GM20431 (cell line): ENCODE results near the gene CBX4.

Experiments used
- in situ Hi-C: fragments of 300-500 bp; cut with MseI, MboI; formaldehyde crosslinking; loops from one replicate; pipeline ENCODE4 v1.15.0; 2020; ENCODE audit warnings: low sequenced_read_pairs; ENCODE audit not compliant: unreplicated experiment

The CBX4 gene

DNA sequence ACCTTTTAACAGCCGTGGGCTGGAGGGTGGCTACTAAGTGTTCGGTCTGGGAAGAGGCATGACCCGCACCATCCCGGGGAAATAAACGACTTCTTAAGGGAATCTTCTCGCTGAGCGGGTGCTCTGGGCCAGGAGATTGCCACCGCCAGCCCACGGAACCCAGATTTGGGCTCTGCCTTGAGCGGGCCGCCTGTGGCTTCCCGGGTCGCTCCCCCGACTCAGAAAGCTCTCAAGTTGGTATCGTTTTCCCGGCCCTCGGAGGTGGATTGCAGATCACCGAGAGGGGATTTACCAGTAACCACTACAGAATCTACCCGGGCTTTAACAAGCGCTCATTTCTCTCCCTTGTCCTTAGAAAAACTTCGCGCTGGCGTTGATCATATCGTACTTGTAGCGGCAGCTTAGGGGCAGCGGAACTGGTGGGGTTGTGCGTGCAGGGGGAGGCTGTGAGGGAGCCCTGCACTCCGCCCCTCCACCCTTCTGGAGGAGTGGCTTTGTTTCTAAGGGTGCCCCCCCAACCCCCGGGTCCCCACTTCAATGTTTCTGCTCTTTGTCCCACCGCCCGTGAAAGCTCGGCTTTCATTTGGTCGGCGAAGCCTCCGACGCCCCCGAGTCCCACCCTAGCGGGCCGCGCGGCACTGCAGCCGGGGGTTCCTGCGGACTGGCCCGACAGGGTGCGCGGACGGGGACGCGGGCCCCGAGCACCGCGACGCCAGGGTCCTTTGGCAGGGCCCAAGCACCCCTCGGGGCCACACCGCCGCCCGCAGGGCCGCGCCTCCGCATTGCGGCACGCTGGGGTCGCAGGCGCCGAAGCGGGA, 3.6 kb upstream of the CBX4 start:
- in situ Hi-C loops, result no loop called here

DNA sequence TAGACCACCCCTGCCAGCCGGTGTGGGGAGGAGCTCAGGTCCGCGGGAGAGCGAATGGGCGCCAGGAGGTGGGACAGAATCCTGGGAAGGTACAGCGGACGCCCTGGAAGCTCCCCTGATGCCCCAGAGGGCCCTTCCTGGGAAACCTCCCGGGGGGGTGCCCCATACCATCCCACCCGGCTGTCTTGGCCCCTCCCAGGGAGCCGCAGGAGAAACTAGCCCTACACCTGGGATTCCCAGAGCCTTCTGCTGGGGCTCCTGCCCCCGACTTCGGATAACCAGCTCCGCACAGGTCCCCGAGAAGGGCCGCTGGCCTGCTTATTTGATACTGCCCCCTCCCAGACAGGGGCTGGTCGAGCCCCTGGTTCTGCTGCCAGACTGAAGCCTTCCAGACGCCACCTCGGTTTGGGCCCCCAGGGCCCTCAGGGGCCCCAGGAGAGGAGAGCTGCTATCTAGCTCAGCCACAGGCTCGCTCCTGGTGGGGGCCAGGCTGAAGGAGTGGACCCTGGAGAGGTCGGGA, 3.0 kb upstream of the CBX4 start:
- in situ Hi-C loops, result no loop called here

DNA sequence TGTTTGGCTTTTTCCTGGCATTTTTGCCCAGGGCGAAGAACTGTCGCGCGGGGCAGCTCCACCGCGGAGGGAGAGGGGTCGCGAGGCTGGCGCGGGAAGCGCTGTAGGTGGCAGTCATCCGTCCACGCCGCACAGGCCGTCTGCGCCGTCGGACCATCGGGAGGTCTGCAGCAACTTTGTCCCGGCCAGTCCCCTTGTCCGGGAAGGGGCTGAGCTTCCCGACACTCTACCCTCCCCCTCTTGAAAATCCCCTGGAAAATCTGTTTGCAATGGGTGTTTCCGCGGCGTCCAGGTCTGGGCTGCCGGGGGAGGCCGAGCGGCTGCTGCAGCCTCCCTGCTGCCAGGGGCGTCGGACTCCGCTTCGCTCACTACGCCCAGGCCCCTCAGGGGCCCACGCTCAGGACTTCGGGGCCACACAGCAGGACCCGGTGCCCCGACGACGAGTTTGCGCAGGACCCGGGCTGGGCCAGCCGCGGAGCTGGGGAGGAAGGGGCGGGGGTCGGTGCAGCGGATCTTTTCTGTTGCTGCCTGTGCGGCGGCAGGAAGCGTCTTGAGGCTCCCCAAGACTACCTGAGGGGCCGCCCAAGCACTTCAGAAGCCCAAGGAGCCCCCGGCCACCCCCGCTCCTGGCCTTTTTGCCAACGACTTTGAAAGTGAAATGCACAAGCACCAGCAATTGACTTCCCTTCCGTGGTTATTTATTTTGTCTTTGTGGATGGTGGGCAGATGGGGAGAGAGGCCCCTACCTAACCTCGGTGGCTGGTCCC, 2.3 kb upstream of the CBX4 start:
- in situ Hi-C loops, result no loop called here

DNA sequence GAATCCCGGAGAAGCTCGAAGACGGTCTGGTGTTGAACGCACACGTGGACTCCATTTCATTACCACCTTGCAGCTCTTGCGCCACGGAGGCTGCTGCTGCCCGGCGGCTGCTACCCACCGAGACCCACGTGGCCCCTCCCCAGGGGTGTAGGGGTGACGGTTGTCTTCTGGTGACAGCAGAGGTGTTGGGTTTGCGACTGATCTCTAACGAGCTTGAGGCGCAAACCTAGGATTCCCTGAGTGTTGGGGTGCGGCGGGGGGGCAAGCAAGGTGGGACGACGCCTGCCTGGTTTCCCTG, 1.7 kb upstream of the CBX4 start:
- in situ Hi-C loops, result no loop called here

DNA sequence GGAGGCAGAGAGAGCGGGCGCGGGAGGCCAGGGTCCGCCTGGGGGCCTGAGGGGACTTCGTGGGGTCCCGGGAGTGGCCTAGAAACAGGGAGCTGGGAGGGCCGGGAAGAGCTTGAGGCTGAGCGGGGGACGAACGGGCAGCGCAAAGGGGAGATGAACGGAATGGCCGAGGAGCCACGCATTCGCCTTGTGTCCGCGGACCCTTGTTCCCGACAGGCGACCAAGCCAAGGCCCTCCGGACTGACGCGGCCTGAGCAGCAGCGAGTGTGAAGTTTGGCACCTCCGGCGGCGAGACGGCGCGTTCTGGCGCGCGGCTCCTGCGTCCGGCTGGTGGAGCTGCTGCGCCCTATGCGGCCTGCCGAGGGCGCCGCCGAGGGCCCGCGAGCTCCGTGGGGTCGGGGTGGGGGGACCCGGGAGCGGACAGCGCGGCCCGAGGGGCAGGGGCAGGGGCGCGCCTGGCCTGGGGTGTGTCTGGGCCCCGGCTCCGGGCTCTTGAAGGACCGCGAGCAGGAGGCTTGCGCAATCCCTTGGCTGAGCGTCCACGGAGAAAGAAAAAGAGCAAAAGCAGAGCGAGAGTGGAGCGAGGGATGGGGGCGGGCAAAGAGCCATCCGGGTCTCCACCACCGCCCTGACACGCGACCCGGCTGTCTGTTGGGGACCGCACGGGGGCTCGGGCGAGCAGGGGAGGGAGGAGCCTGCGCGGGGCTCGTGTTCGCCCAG, 1.2 kb upstream of the CBX4 start:
- in situ Hi-C loops, result no loop called here

DNA sequence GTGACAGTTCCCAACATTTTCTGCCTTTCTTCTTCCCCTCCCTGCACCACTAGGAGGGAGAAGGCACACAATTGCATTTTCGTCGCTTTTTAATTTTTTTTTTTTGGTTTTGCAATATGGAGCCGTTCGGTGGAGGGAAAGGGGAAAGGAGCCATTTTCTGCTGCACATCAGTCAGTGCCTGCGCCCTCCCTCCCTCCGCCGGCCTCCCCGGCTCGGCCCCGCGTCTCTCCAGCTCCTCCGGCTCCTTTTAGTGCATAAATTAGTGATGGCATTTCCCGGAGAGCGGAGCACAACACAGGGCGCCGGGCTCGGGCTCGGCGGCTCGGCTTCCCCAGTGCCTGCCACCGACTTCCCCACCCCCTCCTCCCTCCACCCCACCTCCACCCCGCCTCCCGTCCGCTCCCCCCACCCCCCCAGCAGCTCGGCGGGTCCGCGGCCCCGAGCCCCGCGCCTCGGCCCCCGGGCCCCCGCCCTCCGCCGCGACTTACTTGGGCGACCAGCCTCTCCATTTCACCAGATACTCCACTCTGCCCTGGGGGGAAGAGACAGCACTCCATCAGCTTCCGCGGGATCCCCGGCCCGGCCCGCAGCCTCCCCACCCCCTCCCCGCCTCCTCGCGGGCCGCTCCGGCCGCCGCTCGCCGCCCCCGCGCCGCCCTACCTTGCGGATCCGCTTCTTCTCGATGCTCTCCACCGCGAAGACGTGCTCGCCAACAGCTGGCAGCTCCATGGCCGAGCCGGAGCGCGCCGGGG, 542 bp downstream of the CBX4 start:
- in situ Hi-C loops, result no loop called here

DNA sequence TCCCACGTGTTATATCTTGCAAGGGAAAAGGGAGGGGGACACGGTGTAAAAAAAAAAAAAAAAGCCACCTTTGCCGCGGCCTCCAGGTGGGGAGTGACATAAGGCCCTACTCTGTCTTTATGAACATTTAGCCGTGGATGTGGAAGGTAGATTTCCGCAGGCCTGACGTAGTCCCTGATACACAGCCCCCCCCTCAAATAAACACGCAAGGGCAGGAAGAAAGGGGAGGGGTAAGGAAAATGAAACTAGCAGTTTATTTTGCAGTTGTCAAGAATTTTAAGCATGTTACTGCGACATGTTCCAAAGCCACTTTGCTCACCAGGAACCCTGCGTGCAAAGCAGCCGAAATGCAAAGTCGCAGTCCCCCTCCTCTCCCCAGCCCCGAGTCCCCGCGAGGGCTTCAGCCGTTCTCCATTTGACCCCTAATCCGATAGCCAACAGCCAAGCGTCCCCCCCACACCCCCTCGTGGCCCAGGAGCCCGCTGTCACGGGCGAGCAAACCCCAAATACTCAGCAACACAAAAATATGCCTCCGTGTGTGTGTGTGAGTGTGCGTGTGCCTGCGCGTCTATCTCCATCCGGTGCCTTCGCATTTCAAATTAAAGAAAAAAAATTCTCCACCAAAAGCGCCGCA, 1.2 kb downstream of the CBX4 start:
- in situ Hi-C loops, result no loop called here

DNA sequence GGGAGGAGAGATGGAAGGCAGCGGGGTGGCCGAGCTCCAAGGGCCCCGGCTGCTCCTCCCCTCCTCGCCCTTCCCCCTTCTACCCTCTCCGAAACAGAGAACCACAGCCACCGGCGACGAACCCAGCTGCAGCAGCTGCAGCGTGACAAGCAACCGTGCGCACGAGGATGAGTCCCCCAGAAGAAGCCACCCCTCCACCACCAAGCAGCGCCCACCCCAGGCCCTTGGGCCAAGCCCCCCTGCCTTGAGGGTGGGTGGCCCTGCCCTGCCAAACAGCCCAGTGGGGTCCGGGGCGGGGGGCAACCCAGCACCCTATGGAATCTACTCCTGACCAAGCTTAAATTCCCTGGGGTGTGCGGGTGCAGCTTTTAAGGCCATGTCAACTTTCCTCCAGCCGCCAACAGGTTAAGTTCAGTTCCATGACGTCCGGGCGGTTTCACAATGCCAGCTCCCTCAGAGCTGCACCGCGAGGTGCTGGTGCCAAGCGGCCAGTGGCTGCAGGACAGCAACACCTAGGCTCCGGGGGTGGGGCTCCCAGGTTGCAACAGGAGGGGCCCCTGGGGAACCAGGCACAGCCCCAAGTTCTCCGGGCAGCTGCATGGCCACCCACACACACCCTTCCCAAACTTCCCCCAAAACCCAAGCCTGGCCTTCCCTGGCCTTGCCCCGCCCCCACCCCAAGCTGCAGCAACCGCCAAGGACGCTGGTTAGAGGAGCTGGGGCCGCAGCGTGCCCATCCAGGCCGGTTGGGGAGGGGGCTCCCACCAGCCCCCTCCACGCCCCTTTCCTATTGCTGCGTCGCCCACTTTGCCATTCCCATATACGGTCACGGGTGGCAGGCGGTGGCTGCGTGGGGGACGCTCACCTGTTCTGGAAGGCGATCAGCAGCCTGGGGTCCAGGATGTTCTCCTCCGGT, 2.0 kb downstream of the CBX4 start:
- in situ Hi-C loops, result no loop called here

DNA sequence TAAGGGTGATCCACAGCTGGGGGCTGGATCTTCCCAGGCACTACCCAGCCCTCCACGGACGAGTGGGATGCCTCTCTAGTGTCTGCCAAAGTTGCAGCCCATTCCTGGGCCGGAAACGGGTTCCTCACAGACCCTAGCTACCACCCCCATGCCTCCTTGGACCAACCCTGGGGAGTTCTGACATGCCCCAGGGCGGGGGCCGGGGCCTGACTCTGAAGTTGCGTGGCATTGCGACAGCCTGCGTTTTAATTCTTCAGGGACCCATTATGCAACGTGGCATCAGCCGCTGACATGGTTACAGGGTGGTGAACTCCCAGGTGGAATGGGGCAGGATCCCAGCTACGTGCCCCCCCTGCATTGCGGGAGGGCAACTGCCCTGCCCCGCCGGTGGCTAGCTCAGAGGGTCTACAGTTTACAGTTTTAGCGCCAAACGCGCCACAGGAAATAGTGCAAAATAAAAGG, 2.7 kb downstream of the CBX4 start:
- in situ Hi-C loops, result no loop called here

DNA sequence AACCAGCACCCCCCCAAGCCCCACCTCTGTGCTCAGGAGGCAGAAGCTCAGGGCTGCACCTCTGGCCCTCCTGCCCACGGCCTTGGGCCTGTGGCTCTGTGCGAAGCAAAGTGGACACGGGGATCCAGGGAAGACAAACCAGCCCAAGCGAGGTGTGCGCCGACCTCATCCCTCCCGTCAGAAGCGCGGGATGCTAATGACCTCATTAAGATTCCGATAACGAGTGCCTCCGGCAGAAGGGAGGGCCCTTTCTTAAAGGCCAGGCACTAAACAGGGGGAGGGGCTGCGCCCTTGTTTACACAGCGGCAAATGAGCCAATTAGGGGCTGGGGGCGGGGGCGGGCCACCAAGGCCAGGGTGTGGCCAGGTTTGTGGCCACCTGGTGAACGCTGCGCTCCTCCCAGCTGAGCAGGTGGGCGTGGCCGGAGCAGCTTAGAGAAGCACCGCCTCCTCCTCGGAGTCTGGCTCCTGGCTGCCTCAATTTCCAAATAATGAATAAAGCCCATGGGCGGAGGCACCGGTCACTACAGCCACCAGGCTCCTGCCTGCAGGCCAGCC, 3.2 kb downstream of the CBX4 start:
- in situ Hi-C loops, result no loop called here

DNA sequence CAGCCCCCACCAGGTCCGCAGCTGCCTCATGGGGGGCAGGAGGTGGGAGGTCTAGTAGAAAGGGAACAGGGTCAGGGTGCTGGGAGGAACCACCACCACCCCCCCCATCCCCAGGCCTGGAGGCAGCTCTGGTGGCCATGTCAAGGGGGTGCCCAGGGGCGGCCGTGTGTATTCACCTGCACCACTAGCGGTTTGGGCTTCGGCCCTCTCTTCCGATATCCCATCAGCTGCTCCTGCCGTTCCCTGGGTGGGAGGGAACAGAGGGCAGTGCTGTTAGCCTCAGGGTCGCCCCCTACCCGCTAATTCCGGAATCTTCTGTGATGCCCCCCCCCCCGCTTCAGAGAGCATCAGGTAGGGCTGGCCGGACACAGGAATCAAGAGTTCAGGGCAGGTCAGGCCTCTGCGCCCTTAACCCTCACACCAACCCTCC, 3.8 kb downstream of the CBX4 start:
- in situ Hi-C loops, result no loop called here

DNA sequence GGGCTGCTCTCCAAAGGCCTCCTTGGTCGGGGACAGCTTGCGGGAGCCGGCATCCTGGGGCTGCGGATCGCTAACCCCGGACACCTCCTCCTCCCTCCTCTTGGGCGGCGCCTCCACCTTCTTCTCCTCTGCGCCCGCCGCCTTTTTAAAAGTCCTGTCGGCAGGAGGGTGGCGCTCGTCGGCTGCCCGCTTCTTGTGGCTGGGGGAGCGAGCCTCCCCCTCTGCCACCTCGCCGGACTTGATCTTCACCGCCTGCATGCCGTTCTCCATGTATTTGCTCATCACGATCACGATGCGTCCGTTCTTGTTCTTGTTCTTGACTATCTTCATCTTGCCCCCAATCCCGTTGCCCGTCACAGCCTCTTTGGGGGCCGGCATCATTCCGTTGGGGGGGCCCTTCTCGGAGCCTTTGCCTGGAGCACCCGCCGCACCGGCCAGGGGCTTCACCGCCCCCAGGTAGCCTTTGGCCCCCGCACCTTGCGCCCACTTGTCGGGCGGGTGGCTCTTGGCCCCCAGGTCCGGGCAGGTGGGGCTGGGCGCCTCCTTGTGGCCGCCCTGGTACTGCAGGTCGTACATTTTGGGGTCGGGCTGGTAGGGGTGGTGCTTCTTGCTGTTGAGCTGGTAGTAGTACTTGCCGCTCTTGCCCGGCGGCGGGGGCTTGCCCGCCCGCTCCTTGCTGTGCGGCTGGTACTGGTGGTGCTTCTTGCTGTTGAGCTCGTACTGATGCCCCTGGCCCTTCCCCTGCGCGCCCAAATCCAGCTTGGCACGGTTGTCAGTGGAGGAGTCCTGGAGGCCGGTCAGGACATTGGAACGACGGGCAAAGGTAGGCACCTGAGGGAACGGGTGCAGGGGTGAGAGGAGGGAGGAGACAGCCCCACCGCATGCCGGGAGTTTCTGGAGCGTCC, 4.4 kb downstream of the CBX4 start:
- in situ Hi-C loops, result no loop called here

DNA sequence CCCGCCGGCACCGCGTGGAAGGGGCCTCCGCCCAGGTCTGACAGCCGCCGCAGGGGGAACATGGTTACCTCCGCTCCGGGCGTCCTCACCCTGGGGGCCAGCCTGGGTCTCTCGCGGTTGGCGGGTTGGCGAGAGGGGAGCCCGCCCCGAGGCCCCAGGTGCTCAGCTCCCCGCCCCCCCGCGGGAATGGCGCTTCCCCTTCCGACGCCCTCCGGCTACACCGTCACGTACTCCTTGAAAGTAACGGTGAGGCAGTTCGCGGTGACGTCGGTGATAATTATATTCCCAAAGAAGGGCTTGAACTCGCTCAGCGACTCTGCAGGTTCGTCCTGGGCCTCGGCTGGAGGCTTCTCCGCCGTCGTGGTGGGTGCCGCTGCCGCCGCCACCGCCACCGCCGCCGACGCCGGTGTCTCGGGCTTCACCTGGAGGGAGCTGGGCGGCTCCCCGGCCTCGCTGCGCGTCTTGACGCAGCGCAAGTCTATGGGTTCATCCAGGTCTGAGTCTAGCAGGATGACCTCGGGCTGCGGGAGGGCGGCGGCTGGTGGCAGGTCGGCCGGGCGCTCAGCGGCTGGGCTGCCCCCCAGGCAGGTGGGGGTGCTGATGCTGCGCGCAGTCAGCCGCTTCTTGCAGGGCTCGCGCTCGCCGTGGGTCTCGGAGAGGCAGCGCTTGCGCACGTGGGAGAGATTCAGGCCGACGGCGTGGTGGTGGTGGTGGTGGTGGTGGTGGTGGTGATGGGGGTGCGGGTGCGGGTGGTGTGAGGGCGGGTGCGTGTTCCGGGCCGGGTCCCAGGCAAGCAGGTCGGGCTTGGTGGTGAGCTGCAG, 5.3 kb downstream of the CBX4 start:
- in situ Hi-C loops, result no loop called here

DNA sequence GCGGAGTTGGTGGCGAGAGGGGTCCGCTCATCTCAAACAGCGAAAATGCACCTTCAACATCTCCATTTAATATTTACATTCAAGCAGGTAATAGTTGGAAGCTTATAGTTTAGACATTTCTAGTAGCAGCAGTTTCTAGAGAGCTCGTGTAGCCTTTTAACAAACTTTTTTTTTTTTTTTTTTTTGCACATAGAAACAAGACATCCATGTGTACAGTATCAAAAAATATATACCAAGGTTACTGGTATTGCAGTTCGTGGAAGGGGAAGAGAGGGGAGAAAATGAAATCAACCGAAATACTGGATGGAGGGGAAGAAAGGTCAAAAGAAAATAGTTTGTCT, 6.2 kb downstream of the CBX4 start:
- in situ Hi-C loops, result no loop called here

DNA sequence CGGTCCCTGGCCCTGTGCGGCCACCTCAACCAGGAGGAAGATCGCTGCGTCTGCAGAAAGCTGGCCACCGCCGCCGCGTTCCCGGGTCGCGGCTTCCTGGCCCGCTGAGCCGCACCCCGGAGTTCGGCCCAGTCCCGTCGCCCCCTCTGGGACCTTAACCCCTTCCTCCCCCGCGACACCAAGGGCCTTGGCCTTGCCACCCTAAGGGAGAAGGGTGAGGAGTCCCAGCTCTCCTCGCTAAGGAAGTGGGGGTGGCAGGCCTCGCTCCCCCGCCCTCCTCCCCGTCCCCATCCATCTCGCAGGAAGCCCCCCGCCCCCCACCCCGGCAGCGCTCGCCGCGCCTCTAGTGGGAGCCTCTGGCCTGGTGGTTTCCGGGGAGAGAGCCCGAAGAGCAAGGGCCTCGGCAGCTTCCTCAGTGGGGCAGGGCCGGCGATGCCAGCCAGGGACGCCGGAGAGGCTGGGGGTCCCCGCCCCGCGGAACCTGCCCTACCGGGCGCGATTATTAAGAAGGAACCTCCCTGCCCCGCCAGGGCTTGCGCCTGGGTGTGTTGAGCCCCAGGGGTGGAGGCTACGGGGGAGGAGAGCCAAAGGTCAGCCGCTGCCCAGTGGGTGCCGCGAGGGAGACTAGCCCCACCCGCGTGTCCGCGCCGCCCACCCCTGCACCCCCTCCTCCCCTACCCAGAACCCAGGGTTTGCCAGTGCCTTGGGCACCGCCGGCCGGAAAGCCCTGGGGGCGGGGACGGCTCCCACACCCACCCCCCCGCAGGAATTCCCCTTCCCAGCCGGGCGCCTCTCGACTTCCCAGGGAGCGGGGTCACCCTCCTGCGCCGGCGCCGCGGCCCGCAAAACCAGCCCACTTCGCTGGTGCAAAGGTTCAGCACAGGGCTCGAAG, 6.8 kb downstream of the CBX4 start:
- in situ Hi-C loops, result no loop called here
